Measurements from ENCODE around the gene HLCS.

Gene HLCS

GRCh38 chr21:36806103-36806502 is 160.4 kb downstream of the HLCS start:
- no peak for DNase-seq (ENCODE audit: low spot score)

- DNase-seq (ENCODE audit: low spot score): no peak
Measured at GRCh38 chr21:36804874-36805611, 161.4 kb downstream of the HLCS start.

- no peak for DNase-seq (ENCODE audit: low spot score)
Measured at GRCh38 chr21:36803816-36804439, 162.5 kb downstream of the HLCS start.

GRCh38 chr21:36803051-36803645 is 163.3 kb downstream of the HLCS start:
- no peak for DNase-seq (ENCODE audit: low spot score)

GRCh38 chr21:36800734-36801133 is 165.7 kb downstream of the HLCS start:
- no peak for DNase-seq (ENCODE audit: low spot score)

- DNase-seq (ENCODE audit: low spot score): no peak
Measured at GRCh38 chr21:36799869-36800268, 166.6 kb downstream of the HLCS start.

GRCh38 chr21:36798491-36798890 is 168.0 kb downstream of the HLCS start:
- no peak for DNase-seq (ENCODE audit: low spot score)

GRCh38 chr21:36796070-36796469 is 170.4 kb downstream of the HLCS start:
- DNase-seq (ENCODE audit: low spot score): no peak

- DNase-seq (ENCODE audit: low spot score): no peak
Measured at GRCh38 chr21:36792505-36792967, 173.9 kb downstream of the HLCS start.

- no peak for DNase-seq (ENCODE audit: low spot score)
Measured at GRCh38 chr21:36791695-36792470, 174.6 kb downstream of the HLCS start.

GRCh38 chr21:36791180-36791579 is 175.3 kb downstream of the HLCS start:
- no peak for DNase-seq (ENCODE audit: low spot score)

- DNase-seq (ENCODE audit: low spot score): no peak
Measured at GRCh38 chr21:36790616-36791015, 175.9 kb downstream of the HLCS start.

- DNase-seq (ENCODE audit: low spot score): no peak
Measured at GRCh38 chr21:36788120-36788638, 178.3 kb downstream of the HLCS start.

GRCh38 chr21:36786186-36786585 is 180.3 kb downstream of the HLCS start:
- no peak for DNase-seq (ENCODE audit: low spot score)

- DNase-seq (ENCODE audit: low spot score): no peak
Measured at GRCh38 chr21:36785615-36786014, 180.9 kb downstream of the HLCS start.

GRCh38 chr21:36784947-36785346 is 181.5 kb downstream of the HLCS start:
- no peak for DNase-seq (ENCODE audit: low spot score)

- DNase-seq (ENCODE audit: low spot score): no peak
Measured at GRCh38 chr21:36783612-36784374, 182.7 kb downstream of the HLCS start.

- no peak for DNase-seq (ENCODE audit: low spot score)
Measured at GRCh38 chr21:36780861-36781260, 185.6 kb downstream of the HLCS start.

GRCh38 chr21:36776981-36777617 is 189.4 kb downstream of the HLCS start:
- DNase-seq (ENCODE audit: low spot score): no peak

GRCh38 chr21:36773995-36774394 is 192.5 kb downstream of the HLCS start:
- DNase-seq (ENCODE audit: low spot score): no peak

GRCh38 chr21:36773117-36773516 is 193.4 kb downstream of the HLCS start:
- DNase-seq (ENCODE audit: low spot score): no peak
